ENCODE data around the gene RTL5.

Gene RTL5

DNA sequence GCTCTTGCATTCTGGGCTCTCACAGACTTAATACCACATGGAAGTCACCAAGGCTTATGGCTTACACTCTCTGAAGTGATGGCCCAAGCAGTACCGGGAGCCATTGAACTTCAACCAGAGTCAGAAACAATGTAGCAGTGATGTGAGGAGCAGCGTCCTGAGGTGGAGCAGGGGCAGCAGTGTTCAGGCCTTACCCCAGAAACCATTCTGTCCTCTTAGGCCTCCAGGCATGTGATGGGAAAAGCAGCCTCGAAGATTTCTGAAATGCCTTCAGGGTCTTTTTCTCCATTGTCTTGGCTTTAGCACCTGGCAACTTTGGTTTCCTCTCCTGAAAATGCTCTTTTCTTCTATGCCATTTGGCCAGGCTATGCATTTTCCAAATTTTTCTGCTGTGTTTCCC lies 27.1 kb upstream of the RTL5 start:
- no peaks in the 10 kb centered on the region for H3K36me3 ChIP-seq (ENCODE audit: insufficient read depth, low read length)
- no peaks in the 10 kb centered on the region for H3K9me3 ChIP-seq (ENCODE audit: insufficient read depth, low read length, severe bottlenecking)
- no peak overlapping the region for H3K4me2 ChIP-seq (ENCODE audit: insufficient read depth, low read length)
- no peak overlapping the region for H3K4me3 ChIP-seq (ENCODE audit: low read depth in 1 of 2, low read length in 2 of 2)
- H4K20me1 ChIP-seq (ENCODE audit: insufficient read depth, low read length) = no peaks in the 10 kb centered on the region
- H2AFZ ChIP-seq (ENCODE audit: low read depth, low read length) = no peak overlapping the region
- no peaks in the 10 kb centered on the region for H3K79me2 ChIP-seq (ENCODE audit: insufficient read depth, low read length)
- H3K9ac ChIP-seq (ENCODE audit: low read depth, low read length) = no peak overlapping the region
- DNase-seq (no peak), ATAC-seq (ENCODE audit: insufficient read depth, low read depth) (no peak)
- H3K4me1 ChIP-seq (ENCODE audit: insufficient read depth, low read length) = no peaks in the 10 kb centered on the region
- H3K27ac ChIP-seq (ENCODE audit: low read length) = no peak overlapping the region
- H3K27me3 ChIP-seq (ENCODE audit: insufficient read depth, low read length, poor library complexity) = no peaks in the 10 kb centered on the region
- no peak for TF ChIP-seq EZH2 (IDR thresholded peaks at IDR 0.05; ENCODE audit: borderline replicate concordance, low read depth, low read length, severe bottlenecking)
- TF ChIP-seq, protein P1, sequence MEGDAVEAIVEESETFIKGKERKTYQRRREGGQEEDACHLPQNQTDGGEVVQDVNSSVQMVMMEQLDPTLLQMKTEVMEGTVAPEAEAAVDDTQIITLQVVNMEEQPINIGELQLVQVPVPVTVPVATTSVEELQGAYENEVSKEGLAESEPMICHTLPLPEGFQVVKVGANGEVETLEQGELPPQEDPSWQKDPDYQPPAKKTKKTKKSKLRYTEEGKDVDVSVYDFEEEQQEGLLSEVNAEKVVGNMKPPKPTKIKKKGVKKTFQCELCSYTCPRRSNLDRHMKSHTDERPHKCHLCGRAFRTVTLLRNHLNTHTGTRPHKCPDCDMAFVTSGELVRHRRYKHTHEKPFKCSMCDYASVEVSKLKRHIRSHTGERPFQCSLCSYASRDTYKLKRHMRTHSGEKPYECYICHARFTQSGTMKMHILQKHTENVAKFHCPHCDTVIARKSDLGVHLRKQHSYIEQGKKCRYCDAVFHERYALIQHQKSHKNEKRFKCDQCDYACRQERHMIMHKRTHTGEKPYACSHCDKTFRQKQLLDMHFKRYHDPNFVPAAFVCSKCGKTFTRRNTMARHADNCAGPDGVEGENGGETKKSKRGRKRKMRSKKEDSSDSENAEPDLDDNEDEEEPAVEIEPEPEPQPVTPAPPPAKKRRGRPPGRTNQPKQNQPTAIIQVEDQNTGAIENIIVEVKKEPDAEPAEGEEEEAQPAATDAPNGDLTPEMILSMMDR (IDR thresholded peaks at IDR 0.05; ENCODE audit: borderline replicate concordance, extremely low read depth, low read length, poor library complexity, severe bottlenecking) = no peak

DNA sequence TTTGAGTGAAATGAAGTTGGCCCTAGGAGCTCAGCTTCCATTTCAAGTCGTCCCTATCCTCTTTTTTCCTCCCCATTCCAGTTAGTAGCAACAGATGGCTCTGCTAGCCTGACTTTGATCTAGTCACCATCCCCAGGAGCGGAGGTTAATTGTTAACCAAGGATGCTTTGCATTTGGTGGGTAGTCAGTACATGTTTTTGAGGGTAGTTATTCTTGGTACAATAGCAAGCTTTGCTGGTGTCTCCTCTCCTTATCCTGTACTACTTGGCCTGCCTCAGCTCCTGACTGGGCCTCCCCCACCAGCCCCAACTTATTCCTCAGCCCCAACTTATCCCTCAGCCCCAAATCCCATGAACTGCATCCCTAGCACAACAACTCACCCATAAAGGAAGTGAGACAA lies 14.8 kb upstream of the RTL5 start:
- H3K4me1 ChIP-seq (ENCODE audit: insufficient read depth, low read length) = no peaks in the 10 kb centered on the region

DNA sequence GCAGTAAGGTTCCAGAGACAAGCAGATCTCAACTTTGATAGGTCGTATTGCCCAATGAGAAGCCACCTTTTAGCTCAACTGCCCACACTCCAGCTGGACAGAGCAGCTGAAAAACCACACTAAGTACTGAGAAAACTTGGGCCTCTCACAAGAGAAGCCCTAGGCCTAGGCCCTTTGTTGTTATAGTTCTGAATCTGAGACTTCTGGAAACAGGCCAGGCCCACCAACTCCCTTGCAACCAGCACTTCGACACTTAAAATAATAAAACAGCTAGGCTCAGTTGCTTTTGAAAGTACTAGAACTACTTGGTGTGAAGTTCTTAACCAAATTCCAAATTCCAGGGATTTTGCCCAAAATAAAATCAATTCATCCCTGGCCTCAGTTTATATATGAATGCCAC lies 13.5 kb upstream of the RTL5 start:
- H3K36me3 ChIP-seq (ENCODE audit: insufficient read depth, low read length) = no peaks in the 10 kb centered on the region
- no peak overlapping the region for H3K4me3 ChIP-seq (ENCODE audit: low read depth in 1 of 2, low read length in 2 of 2)
- no peak overlapping the region for H3K4me2 ChIP-seq (ENCODE audit: insufficient read depth, low read length)
- ATAC-seq (ENCODE audit: insufficient read depth, low read depth) = no peak
- no peak overlapping the region for H2AFZ ChIP-seq (ENCODE audit: low read depth, low read length)
- no peak overlapping the region for H3K9ac ChIP-seq (ENCODE audit: low read depth, low read length)
- TF ChIP-seq EZH2 (IDR thresholded peaks at IDR 0.05; ENCODE audit: borderline replicate concordance, low read depth, low read length, severe bottlenecking) = no peak
- TF ChIP-seq, protein P1 (IDR thresholded peaks at IDR 0.05; ENCODE audit: borderline replicate concordance, extremely low read depth, low read length, poor library complexity, severe bottlenecking) = no peak
- no peaks in the 10 kb centered on the region for H3K4me1 ChIP-seq (ENCODE audit: insufficient read depth, low read length)
- H3K27me3 ChIP-seq (ENCODE audit: insufficient read depth, low read length, poor library complexity) = no peaks in the 10 kb centered on the region
- H3K27ac ChIP-seq (ENCODE audit: low read length) = no peak overlapping the region
- H3K9me3 ChIP-seq (ENCODE audit: insufficient read depth, low read length, severe bottlenecking) = no peaks in the 10 kb centered on the region
- DNase-seq = no peak
- no peaks in the 10 kb centered on the region for H3K79me2 ChIP-seq (ENCODE audit: insufficient read depth, low read length)
- H4K20me1 ChIP-seq (ENCODE audit: insufficient read depth, low read length) = no peaks in the 10 kb centered on the region

More for the DNA sequence above, 14.8 kb upstream of the RTL5 start:
- H3K4me2 ChIP-seq (ENCODE audit: insufficient read depth, low read length) = no peak overlapping the region
- H3K27ac ChIP-seq (ENCODE audit: low read length) = no peak overlapping the region
- H3K79me2 ChIP-seq (ENCODE audit: insufficient read depth, low read length) = no peaks in the 10 kb centered on the region
- H3K9me3 ChIP-seq (ENCODE audit: insufficient read depth, low read length, severe bottlenecking) = no peaks in the 10 kb centered on the region
- ATAC-seq (ENCODE audit: insufficient read depth, low read depth) (no peak), DNase-seq (no peak)
- H3K36me3 ChIP-seq (ENCODE audit: insufficient read depth, low read length) = no peaks in the 10 kb centered on the region
- no peak overlapping the region for H3K9ac ChIP-seq (ENCODE audit: low read depth, low read length)
- H2AFZ ChIP-seq (ENCODE audit: low read depth, low read length) = no peak overlapping the region
- no peaks in the 10 kb centered on the region for H3K27me3 ChIP-seq (ENCODE audit: insufficient read depth, low read length, poor library complexity)
- TF ChIP-seq, protein P1 (IDR thresholded peaks at IDR 0.05; ENCODE audit: borderline replicate concordance, extremely low read depth, low read length, poor library complexity, severe bottlenecking) = no peak
- TF ChIP-seq EZH2 (IDR thresholded peaks at IDR 0.05; ENCODE audit: borderline replicate concordance, low read depth, low read length, severe bottlenecking) = no peak
- no peak overlapping the region for H3K4me3 ChIP-seq (ENCODE audit: low read depth in 1 of 2, low read length in 2 of 2)
- no peaks in the 10 kb centered on the region for H4K20me1 ChIP-seq (ENCODE audit: insufficient read depth, low read length)

GRCh38 chrX:72143609-72143907 lies 11.8 kb upstream of the RTL5 start:
- no peaks in the 10 kb centered on the region for H4K20me1 ChIP-seq (ENCODE audit: insufficient read depth, low read length)
- H3K9me3 ChIP-seq (ENCODE audit: insufficient read depth, low read length, severe bottlenecking) = no peaks in the 10 kb centered on the region
- no peaks in the 10 kb centered on the region for H3K4me1 ChIP-seq (ENCODE audit: insufficient read depth, low read length)
- H2AFZ ChIP-seq (ENCODE audit: low read depth, low read length) = no peak overlapping the region
- no peak for DNase-seq
- no peaks in the 10 kb centered on the region for H3K36me3 ChIP-seq (ENCODE audit: insufficient read depth, low read length)
- H3K4me3 ChIP-seq (ENCODE audit: low read depth in 1 of 2, low read length in 2 of 2) = no peak overlapping the region
- no peak overlapping the region for H3K9ac ChIP-seq (ENCODE audit: low read depth, low read length)
- no peaks in the 10 kb centered on the region for H3K79me2 ChIP-seq (ENCODE audit: insufficient read depth, low read length)
- TF ChIP-seq EZH2 (IDR thresholded peaks at IDR 0.05; ENCODE audit: borderline replicate concordance, low read depth, low read length, severe bottlenecking) = no peak
- TF ChIP-seq, protein P1 (IDR thresholded peaks at IDR 0.05; ENCODE audit: borderline replicate concordance, extremely low read depth, low read length, poor library complexity, severe bottlenecking) = no peak
- H3K4me2 ChIP-seq (ENCODE audit: insufficient read depth, low read length) = no peak overlapping the region
- ATAC-seq (ENCODE audit: insufficient read depth, low read depth) = no peak
- no peak overlapping the region for H3K27ac ChIP-seq (ENCODE audit: low read length)
- no peaks in the 10 kb centered on the region for H3K27me3 ChIP-seq (ENCODE audit: insufficient read depth, low read length, poor library complexity)

Data from DND-41 (cell line).